ENCODE data around the gene NKX6-1. TPM values are rescaled to one million over a fixed set of nuclear protein-coding genes. Genes with fewer than 3 reads are reported as not detected.
A peak's percentile ranks its signal among the peaks of the same experiment; 100 is the strongest.

NKX6-1 gene
- total RNA-seq, 2 experiments from 2014 or later = not detected

DNA sequence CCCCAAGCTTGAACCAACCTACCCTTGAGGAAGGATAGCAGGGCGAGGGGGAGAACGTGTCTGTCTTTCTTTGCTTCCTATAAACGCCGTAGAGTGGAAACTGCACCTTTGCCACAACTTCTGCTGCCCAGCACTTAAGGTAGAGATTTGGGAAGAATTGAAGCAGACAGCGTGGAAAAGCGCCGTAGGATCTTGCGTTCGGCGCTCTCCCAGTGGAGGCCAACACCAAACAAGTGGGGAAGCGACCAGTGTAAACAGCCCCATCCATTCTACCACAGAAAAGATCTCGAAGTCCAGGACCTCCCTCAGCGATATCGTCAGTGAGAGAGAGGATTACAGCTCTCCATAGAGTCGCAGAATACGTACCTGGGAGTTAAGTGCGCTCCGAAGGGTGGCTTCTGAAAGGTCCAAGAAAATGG lies 3.9 kb upstream of the NKX6-1 start:
- Mint-ChIP-seq H3K36me3 (no peaks in the 10 kb centered on the region), H3K9me3 (peaks cover 7% of the 10 kb centered on the region), H3K27ac (no peak overlapping the region), H3K4me1 (peaks cover 9% of the 10 kb centered on the region), H3K4me3 (no peak overlapping the region), H3K27me3 (peaks cover 81% of the 10 kb centered on the region)
- no peak for DNase-seq

DNA sequence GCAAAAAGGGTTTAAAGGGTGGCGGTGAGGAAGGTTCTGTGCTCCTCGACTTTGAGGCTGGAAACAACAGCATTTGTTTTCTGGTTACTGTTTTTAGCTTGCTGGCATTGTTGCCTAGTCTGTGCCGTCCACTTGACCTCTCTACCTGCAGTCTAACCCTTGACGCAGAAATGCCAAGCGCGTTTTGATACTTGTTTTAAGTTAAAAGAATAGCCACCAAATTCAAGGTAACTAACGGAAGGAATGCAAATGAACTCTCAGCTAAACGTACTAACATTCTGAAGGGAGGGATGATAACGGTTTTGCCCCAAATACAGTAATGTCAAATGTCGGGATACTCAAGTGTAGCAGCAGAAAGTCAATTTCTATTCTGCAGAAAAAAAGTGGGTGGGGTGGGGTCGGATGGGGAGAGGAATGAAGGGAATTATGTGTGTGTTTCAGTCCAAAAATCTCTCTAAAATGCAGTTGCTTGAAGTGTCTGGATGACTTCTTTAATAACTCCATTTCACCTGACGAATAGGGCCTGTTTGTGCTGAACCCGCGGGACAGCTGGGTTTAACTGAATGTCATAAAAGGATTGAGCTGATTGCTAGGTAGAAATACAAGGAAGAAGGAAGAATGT lies 3.4 kb upstream of the NKX6-1 start:
- H3K36me3 Mint-ChIP-seq = no peaks in the 10 kb centered on the region
- no peak for DNase-seq
- peaks cover 9% of the 10 kb centered on the region for H3K4me1 Mint-ChIP-seq
- H3K9me3 Mint-ChIP-seq = peaks cover 7% of the 10 kb centered on the region
- peaks cover 80% of the 10 kb centered on the region for H3K27me3 Mint-ChIP-seq
- H3K27ac Mint-ChIP-seq = no peak overlapping the region
- no peak overlapping the region for H3K4me3 Mint-ChIP-seq

DNA sequence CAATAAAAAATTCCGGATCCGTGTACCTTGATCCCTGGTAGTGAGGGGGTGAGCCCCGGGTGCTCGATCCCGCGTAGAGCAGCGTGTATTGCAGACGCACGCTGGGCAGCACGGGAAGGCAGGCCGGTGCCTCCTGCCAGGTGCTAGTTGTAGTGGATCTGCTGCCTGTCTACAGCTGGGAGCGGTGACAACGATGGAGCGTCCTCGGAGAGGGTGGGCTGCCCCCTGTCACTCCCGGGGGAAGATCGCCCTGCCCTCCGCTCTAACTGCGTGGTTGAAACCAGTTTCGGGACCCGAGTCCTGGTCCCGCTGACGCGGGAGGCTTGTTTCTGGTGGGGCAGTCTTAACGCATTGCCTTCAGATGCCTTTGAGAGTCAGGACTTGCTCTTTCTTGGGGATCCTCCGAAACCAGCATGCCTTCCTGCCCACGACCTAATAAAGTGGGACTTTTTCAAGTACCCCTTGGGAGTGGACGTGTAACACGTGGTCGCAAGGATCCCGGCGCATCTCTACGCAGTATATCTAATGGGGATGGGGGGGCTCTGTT lies 2.7 kb upstream of the NKX6-1 start:
- no peak overlapping the region for H3K27ac Mint-ChIP-seq

DNA sequence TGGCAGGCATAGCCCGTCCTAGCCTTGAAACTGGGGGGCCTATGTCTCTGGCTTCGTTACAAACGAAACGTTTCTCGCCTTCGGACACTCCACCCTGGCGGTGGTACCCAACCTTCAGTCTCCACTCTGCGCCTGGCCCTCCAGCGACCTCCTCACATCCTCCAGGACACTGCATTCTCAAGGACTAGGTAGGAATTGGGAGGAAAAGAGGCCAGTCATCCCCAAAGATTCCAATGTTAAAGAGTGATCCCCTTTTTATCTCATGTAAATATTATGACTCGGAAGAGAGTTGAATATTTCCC lies 2.1 kb upstream of the NKX6-1 start:
- Mint-ChIP-seq H3K9me3 (peaks cover 9% of the 10 kb centered on the region), H3K27me3 (peaks cover 91% of the 10 kb centered on the region), H3K27ac (no peak overlapping the region), H3K4me3 (no peak overlapping the region), H3K4me1 (peaks cover 9% of the 10 kb centered on the region), H3K36me3 (no peaks in the 10 kb centered on the region)
- DNase-seq = no peak

More for the DNA sequence above, 2.7 kb upstream of the NKX6-1 start:
- H3K36me3 Mint-ChIP-seq = no peaks in the 10 kb centered on the region
- H3K9me3 Mint-ChIP-seq = peaks cover 7% of the 10 kb centered on the region
- peaks cover 87% of the 10 kb centered on the region for H3K27me3 Mint-ChIP-seq
- peaks cover 9% of the 10 kb centered on the region for H3K4me1 Mint-ChIP-seq
- H3K4me3 Mint-ChIP-seq = no peak overlapping the region
- no peak for DNase-seq

DNA sequence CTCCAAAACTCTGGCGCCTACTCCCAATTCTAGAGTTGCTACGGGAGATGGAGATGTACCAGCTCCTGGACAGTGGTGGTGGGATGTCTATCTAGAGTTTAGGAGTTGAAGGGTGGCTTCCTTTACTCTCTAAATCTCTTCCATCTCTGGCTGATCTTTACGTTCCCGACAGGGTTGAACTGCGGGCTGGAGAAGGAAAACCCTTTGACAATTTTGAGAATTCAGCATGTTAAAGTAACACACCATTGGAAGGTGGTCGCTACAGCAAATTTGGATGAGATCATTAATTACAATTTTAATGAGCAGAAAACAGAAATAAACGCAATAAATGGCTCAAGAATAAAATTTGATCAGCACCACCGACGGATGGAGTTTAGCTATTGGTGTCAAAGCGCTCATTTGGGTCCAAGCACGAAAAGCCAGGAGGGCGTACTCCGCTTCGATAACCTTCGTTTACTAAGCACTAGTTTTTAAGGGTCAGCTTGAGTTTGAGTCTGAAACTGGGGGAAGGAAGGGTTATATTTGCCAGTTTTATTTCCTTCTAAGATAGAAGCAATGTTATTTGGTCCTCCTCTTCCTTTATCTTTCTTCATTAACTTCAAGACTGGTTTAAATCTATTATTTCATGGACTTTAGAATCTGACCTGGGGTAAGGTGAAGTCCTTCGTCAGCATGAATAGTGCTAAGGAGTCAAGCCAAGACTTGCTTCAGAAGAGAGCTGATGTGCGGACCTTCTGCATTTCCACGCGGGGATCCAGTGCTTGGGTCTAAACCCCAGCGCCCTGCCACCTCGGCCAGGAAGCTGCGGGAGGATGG lies 1.5 kb upstream of the NKX6-1 start:
- Mint-ChIP-seq H3K27me3 (peaks cover 91% of the 10 kb centered on the region), H3K36me3 (peaks cover 1% of the 10 kb centered on the region), H3K4me3 (no peak overlapping the region), H3K27ac (no peak overlapping the region), H3K4me1 (peaks cover 9% of the 10 kb centered on the region), H3K9me3 (peaks cover 11% of the 10 kb centered on the region)
- no peak for DNase-seq

DNA sequence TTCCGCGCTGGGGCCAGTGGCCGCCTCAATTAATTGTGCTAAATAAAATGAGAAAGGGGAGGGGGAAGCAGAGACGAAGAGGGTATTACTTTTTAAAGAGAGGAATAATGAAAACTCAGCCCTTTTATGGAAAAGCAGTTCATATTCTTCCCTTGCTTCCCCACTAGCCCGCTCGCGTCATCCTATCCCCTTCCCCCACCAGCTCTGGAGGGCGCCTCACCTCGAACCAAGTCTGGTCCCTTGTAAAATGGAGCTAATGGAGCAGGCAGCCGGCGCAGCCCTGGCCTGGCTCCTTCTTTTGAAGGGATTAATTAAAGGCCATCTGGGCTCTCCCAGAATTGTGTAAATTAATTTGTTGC lies 511 bp upstream of the NKX6-1 start:
- Mint-ChIP-seq H3K27ac (no peak overlapping the region), H3K36me3 (peaks cover 4% of the 10 kb centered on the region), H3K4me1 (peaks cover 9% of the 10 kb centered on the region), H3K9me3 (peaks cover 16% of the 10 kb centered on the region), H3K27me3 (peaks cover 97% of the 10 kb centered on the region), H3K4me3 (peak overlapping the region; percentile 22)
- no peak for DNase-seq

- H3K4me3 Mint-ChIP-seq = peak overlapping the region; percentile 77
- peaks cover 16% of the 10 kb centered on the region for H3K9me3 Mint-ChIP-seq
- peaks cover 4% of the 10 kb centered on the region for H3K36me3 Mint-ChIP-seq
- H3K27me3 Mint-ChIP-seq = peaks cover 97% of the 10 kb centered on the region
- no peak overlapping the region for H3K27ac Mint-ChIP-seq
- DNase-seq = no peak
- peaks cover 10% of the 10 kb centered on the region for H3K4me1 Mint-ChIP-seq
These were observed 723 bp downstream of the NKX6-1 start for GRCh38 chr4:84498203-84498934.

DNA sequence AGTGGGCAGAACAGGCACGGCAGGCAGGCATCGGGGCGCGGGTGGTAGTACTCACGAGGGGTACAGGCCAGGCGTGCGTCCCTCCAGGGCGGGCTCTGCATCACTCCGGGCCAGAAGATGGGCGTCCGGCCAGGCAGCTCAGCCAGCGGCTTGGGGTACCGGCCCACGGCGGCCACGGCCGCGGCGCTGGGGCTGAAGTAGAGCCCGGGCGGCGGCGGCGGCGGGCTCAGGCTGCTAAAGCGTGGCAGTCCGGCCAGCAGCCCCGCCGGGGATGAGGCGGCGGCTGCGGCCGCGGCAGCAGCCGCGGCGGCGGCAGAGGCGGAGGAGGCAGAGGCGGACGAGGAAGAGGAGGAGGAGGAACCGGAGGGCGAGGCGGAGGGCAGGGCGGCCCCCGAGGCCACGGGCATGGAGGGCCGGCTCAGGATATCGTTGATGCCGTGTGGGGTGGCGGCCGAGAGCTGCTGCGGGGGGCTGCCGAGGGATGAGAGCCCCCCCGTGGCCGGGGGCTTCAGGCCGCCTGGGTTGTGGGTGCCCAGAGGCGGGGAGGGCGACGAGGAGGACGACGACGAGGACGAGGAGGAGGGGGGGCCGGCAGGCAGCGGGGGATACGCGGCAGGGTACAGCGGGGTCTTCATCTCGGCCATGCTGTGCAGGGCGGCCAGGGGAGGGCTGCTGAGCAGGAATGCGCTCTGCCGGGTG lies 1.4 kb downstream of the NKX6-1 start:
- Mint-ChIP-seq H3K4me3 (no peak overlapping the region), H3K27ac (no peak overlapping the region), H3K4me1 (peaks cover 13% of the 10 kb centered on the region), H3K36me3 (peaks cover 4% of the 10 kb centered on the region), H3K9me3 (peaks cover 16% of the 10 kb centered on the region), H3K27me3 (peaks cover 97% of the 10 kb centered on the region)
- DNase-seq = no peak

DNA sequence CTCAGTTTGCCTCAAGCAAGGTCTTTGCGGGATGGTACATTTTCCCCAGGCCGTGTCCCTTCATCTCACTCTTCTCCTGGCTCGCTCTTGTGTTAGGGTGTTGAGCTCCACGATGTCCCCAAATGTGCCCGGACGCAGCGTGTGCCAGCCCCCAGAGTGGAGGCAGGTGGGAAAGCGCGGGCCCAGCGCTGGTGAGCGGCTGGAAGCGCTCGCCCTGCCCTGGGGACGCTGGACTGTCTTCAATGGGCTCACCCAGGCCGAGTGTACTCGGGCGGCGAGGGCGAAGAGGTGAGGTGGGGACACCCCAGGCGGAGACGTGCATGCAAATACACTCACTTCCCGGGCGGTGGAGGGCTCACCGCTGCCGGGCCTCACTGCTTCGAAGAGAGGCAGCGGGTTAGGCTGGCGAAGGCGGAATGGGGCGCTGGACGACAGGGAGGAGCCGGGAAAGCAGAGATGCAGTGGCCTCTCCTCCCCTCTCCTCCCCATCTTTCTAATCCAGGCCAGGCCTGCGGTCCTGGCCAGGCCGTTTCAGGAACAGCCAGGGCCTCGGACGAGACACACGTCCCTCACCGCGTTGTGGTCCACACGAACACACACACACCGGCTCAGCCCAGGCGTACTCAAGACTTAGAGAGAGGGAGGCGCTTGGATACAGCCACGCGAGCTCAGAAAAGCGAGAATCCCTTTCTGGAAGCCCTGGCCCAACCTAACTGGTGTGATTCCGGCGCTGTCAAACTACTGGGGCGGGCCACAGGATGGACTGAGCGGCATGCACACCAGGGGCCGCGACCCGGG lies 2.2 kb downstream of the NKX6-1 start:
- Mint-ChIP-seq H3K4me3 (no peak overlapping the region), H3K27me3 (peaks cover 97% of the 10 kb centered on the region), H3K27ac (peak overlapping the region; percentile 69), H3K4me1 (peaks cover 13% of the 10 kb centered on the region), H3K9me3 (peaks cover 17% of the 10 kb centered on the region), H3K36me3 (peaks cover 4% of the 10 kb centered on the region)
- DNase-seq = no peak

GRCh38 chr4:84496331-84496705 lies 2.8 kb downstream of the NKX6-1 start:
- peak overlapping the region; percentile 69 for H3K27ac Mint-ChIP-seq
- H3K4me1 Mint-ChIP-seq = peaks cover 13% of the 10 kb centered on the region
- no peak for DNase-seq
- H3K36me3 Mint-ChIP-seq = peaks cover 4% of the 10 kb centered on the region
- peaks cover 19% of the 10 kb centered on the region for H3K9me3 Mint-ChIP-seq
- H3K4me3 Mint-ChIP-seq = no peak overlapping the region
- peaks cover 97% of the 10 kb centered on the region for H3K27me3 Mint-ChIP-seq

- Mint-ChIP-seq H3K36me3 (peaks cover 4% of the 10 kb centered on the region), H3K27ac (no peak overlapping the region), H3K27me3 (peaks cover 97% of the 10 kb centered on the region), H3K4me1 (peaks cover 13% of the 10 kb centered on the region), H3K4me3 (no peak overlapping the region), H3K9me3 (peaks cover 20% of the 10 kb centered on the region)
- no peak for DNase-seq
These were observed 3.3 kb downstream of the NKX6-1 start for GRCh38 chr4:84495794-84496261.

GRCh38 chr4:84495118-84495793 lies 3.8 kb downstream of the NKX6-1 start:
- Mint-ChIP-seq H3K27ac (no peak overlapping the region), H3K9me3 (peaks cover 16% of the 10 kb centered on the region), H3K4me1 (peaks cover 13% of the 10 kb centered on the region), H3K27me3 (peaks cover 97% of the 10 kb centered on the region), H3K4me3 (no peak overlapping the region), H3K36me3 (peaks cover 4% of the 10 kb centered on the region)
- no peak for DNase-seq

GRCh38 chr4:84494531-84494930 lies 4.6 kb downstream of the NKX6-1 start:
- H3K27me3 Mint-ChIP-seq = peaks cover 97% of the 10 kb centered on the region
- H3K4me1 Mint-ChIP-seq = peaks cover 13% of the 10 kb centered on the region
- H3K27ac Mint-ChIP-seq = no peak overlapping the region
- no peak for DNase-seq
- peaks cover 16% of the 10 kb centered on the region for H3K9me3 Mint-ChIP-seq
- H3K4me3 Mint-ChIP-seq = no peak overlapping the region
- peaks cover 4% of the 10 kb centered on the region for H3K36me3 Mint-ChIP-seq

- peaks cover 4% of the 10 kb centered on the region for H3K36me3 Mint-ChIP-seq
These were observed 5.0 kb downstream of the NKX6-1 start for GRCh38 chr4:84494076-84494475.

More at GRCh38 chr4:84494076-84494475, 5.0 kb downstream of the NKX6-1 start:
- Mint-ChIP-seq H3K4me1 (peaks cover 11% of the 10 kb centered on the region), H3K9me3 (peaks cover 16% of the 10 kb centered on the region), H3K27ac (no peak overlapping the region), H3K27me3 (peaks cover 97% of the 10 kb centered on the region), H3K4me3 (no peak overlapping the region)
- DNase-seq = no peak
